H1 (cell line): ENCODE measurements around the gene KCTD3. TPM values are rescaled to one million over a fixed set of nuclear protein-coding genes. Genes with fewer than 3 reads are reported as not detected.

ENCODE experiments used
- CTCF ChIA-PET: fragments of 300-600 bp; sonication (Branson Sonifier 250); formaldehyde crosslinking; loops from one replicate; lab custom pipeline; 2021; ENCODE audit not compliant: partially characterized antibody; lab: Charles Lee
- POLR2A ChIA-PET: fragments of 300-600 bp; sonication (Branson Sonifier 250); formaldehyde crosslinking; loops from one replicate; lab custom pipeline; 2021; ENCODE audit warnings: inconsistent platforms; ENCODE audit not compliant: partially characterized antibody; lab: Charles Lee
- DNase-seq, 2 experiments: peaks; one replicate each; pipeline versions ENCODE4 v3.0.0 to v3.0.0-alpha.2; 2010 to 2022; ENCODE audit warnings: low spot score in 2 of 2, low read depth in 1 of 2, mixed read lengths in 1 of 2
- FAIRE-seq: peaks from 2 replicates; lab custom pipeline; 2011; peaks lifted over from hg19 to GRCh38; lab: Jason Lieb, UNC
- H2AFZ ChIP-seq: 2 replicates; pipeline ENCODE4 v1.8.1; 2012; ENCODE audit warnings: low read length, inconsistent platforms
- H2AK5ac ChIP-seq: 2 replicates; pipeline ENCODE4 v1.6.1; 2013; ENCODE audit warnings: low read depth, low read length
- H2BK120ac ChIP-seq: replicated peaks from 2 replicates; pipeline ENCODE3; 2013; ENCODE audit warnings: low read depth, low read length, inconsistent platforms
- H2BK12ac ChIP-seq: 2 replicates; pipeline ENCODE4 v1.6.1; 2013; ENCODE audit warnings: low read depth, low read length
- H2BK15ac ChIP-seq: 2 replicates; pipeline ENCODE4 v1.6.1; 2013; ENCODE audit warnings: low read length
- H2BK20ac ChIP-seq: 2 replicates; pipeline ENCODE4 v1.6.1; 2013; ENCODE audit warnings: low read length
- H2BK5ac ChIP-seq: 2 replicates; pipeline ENCODE4 v1.6.1; 2013; ENCODE audit warnings: low read depth, low read length
- H3K14ac ChIP-seq: 2 replicates; pipeline ENCODE4 v1.6.1; 2013; ENCODE audit warnings: inconsistent platforms; ENCODE audit not compliant: insufficient read length
- H3K18ac ChIP-seq: 2 replicates; pipeline ENCODE4 v1.6.1; 2013; ENCODE audit warnings: low read length; ENCODE audit errors: extremely low read depth
- H3K23ac ChIP-seq: 2 replicates; pipeline ENCODE4 v1.6.1; 2013; ENCODE audit warnings: inconsistent platforms; ENCODE audit not compliant: insufficient read length
- H3K23me2 ChIP-seq: 2 replicates; pipeline ENCODE4 v1.6.1; 2013; ENCODE audit warnings: low read depth, low read length
- H3K27ac ChIP-seq: 2 replicates; pipeline ENCODE4 v1.6.1; 2011; ENCODE audit warnings: low read depth, low read length, inconsistent platforms
- H3K27me3 ChIP-seq, 4 experiments: replicated peaks in 1 of 4; 1 replicate in 1 of 4; 2 replicates in 3 of 4; pipeline versions ENCODE4 v1.6.1 to v1.8.1; 2011 to 2013; ENCODE audit warnings: low read length in 3 of 4, mild to moderate bottlenecking in 3 of 4, inconsistent platforms in 2 of 4, mixed read lengths in 2 of 4, moderate library complexity in 1 of 4; ENCODE audit not compliant: control insufficient read depth in 3 of 4, insufficient read depth in 3 of 4; ENCODE audit errors: extremely low read depth in 1 of 4
- H3K36me3 ChIP-seq, 4 experiments: 2 replicates each; pipeline versions ENCODE4 v1.6.1 to v1.8.1; 2011 to 2013; ENCODE audit warnings: mild to moderate bottlenecking in 4 of 4, low read length in 3 of 4, moderate library complexity in 2 of 4, control low read depth in 1 of 4, inconsistent platforms in 1 of 4; ENCODE audit not compliant: insufficient read depth in 4 of 4, control insufficient read depth in 2 of 4
- H3K4ac ChIP-seq: replicated peaks from 2 replicates; pipeline ENCODE3; 2013; ENCODE audit warnings: low read length, low read depth, mixed read lengths, inconsistent platforms; ENCODE audit not compliant: insufficient read length
- H3K4me1 ChIP-seq, 4 experiments: replicated peaks in 1 of 4; 1 replicate in 1 of 4; 2 replicates in 3 of 4; pipeline versions ENCODE4 v1.6.1 to v1.8.1; 2011 to 2013; ENCODE audit warnings: low read length in 3 of 4, inconsistent platforms in 2 of 4, mixed read lengths in 1 of 4; ENCODE audit not compliant: insufficient read depth in 4 of 4, control insufficient read depth in 3 of 4
- H3K4me2 ChIP-seq, 2 experiments: 2 replicates each; pipeline versions ENCODE4 v1.6.1 to v1.8.1; 2011 to 2013; ENCODE audit warnings: low read depth in 2 of 2, low read length in 2 of 2, control low read depth in 1 of 2, inconsistent platforms in 1 of 2, mild to moderate bottlenecking in 1 of 2; ENCODE audit not compliant: insufficient read depth in 1 of 2
- H3K4me3 ChIP-seq, 4 experiments: fragments of 200-600, 300-600 bp in 1 of 4; sonication (generic), shearing (Covaris generic), sonication (Bioruptor Twin) in 1 of 4; 2 replicates each; pipeline versions ENCODE4 v1.5.1 to v1.8.1; 2011 to 2016; ENCODE audit warnings: low read length in 4 of 4, low read depth in 3 of 4, control low read depth in 2 of 4, inconsistent platforms in 2 of 4, mild to moderate bottlenecking in 2 of 4, mixed read lengths in 1 of 4, moderate library complexity in 1 of 4; ENCODE audit not compliant: insufficient read depth in 2 of 4; ENCODE audit errors: extremely low read depth in 1 of 4
- H3K56ac ChIP-seq: replicated peaks from 2 replicates; pipeline ENCODE3; 2013; ENCODE audit warnings: low read depth, mild to moderate bottlenecking, mixed read lengths, low read length, inconsistent platforms; ENCODE audit not compliant: insufficient read length
- H3K79me1 ChIP-seq: 2 replicates; pipeline ENCODE4 v1.6.1; 2013; ENCODE audit warnings: low read depth, low read length, control low read depth
- H3K79me2 ChIP-seq, 2 experiments: 2 replicates each; pipeline versions ENCODE4 v1.6.1 to v1.8.1; 2012 to 2013; ENCODE audit warnings: low read length in 2 of 2, mild to moderate bottlenecking in 2 of 2, inconsistent platforms in 1 of 2; ENCODE audit not compliant: insufficient read depth in 2 of 2, control insufficient read depth in 1 of 2
- H3K9ac ChIP-seq, 4 experiments: replicated peaks in 1 of 4; 1 replicate in 1 of 4; 2 replicates in 3 of 4; pipeline versions ENCODE4 v1.6.1 to v1.8.1; 2011 to 2013; ENCODE audit warnings: low read depth in 3 of 4, low read length in 3 of 4, control low read depth in 2 of 4, mild to moderate bottlenecking in 2 of 4, moderate library complexity in 2 of 4, inconsistent platforms in 1 of 4; ENCODE audit errors: extremely low read depth in 1 of 4
- H3K9me3 ChIP-seq, 2 experiments: 2 replicates each; pipeline versions ENCODE4 v1.6.1 to v1.8.1; 2012 to 2013; ENCODE audit warnings: mild to moderate bottlenecking in 2 of 2, moderate library complexity in 2 of 2, control low read depth in 1 of 2, inconsistent platforms in 1 of 2, low read depth in 1 of 2, low read length in 1 of 2, mixed read lengths in 1 of 2; ENCODE audit not compliant: insufficient read depth in 2 of 2
- H4K20me1 ChIP-seq, 2 experiments: replicated peaks in 1 of 2; 2 replicates each; pipeline versions ENCODE3 to v1.8.1; 2011 to 2013; ENCODE audit warnings: inconsistent platforms in 2 of 2, low read length in 2 of 2, mild to moderate bottlenecking in 1 of 2; ENCODE audit not compliant: insufficient read depth in 2 of 2, control insufficient read depth in 1 of 2
- H4K5ac ChIP-seq: 2 replicates; pipeline ENCODE4 v1.6.1; 2013; ENCODE audit warnings: low read length, low read depth, mixed read lengths, inconsistent platforms; ENCODE audit not compliant: insufficient read length
- H4K8ac ChIP-seq: 2 replicates; pipeline ENCODE4 v1.8.0; 2013; ENCODE audit warnings: mild to moderate bottlenecking, moderate library complexity, low read length, inconsistent platforms; ENCODE audit not compliant: insufficient read depth; ENCODE audit errors: extremely low read depth
- H4K91ac ChIP-seq: replicated peaks from 2 replicates; pipeline ENCODE3; 2013; ENCODE audit warnings: low read length, mixed read lengths, inconsistent platforms; ENCODE audit not compliant: insufficient read length
- EGR1 ChIP-seq: IDR thresholded peaks from 2 replicates; pipeline ENCODE4 v1.6.1; 2011; ENCODE audit warnings: low read depth, low read length, borderline replicate concordance
- JUND ChIP-seq: IDR thresholded peaks from 2 replicates; pipeline ENCODE4 v1.6.1; 2011; ENCODE audit warnings: mild to moderate bottlenecking, improper control_type of control experiment, low read length
- PHF8 ChIP-seq: fragments of 200-600 bp; sonication (generic); conservative IDR thresholded peaks from 2 replicates; pipeline ENCODE4 v1.7.1; 2012; ENCODE audit warnings: low read depth, mild to moderate bottlenecking, inconsistent platforms, low read length, moderate library complexity
- RXRA ChIP-seq: IDR thresholded peaks from 2 replicates; pipeline ENCODE4 v1.6.1; 2011; ENCODE audit warnings: low read depth, mild to moderate bottlenecking, low read length, moderate library complexity; ENCODE audit not compliant: insufficient read depth
- SIRT6 ChIP-seq: IDR thresholded peaks from one replicate; pipeline ENCODE4 v1.7.1; 2012; ENCODE audit warnings: low read length, inconsistent platforms
- SIX5 ChIP-seq: IDR thresholded peaks from 2 replicates; pipeline ENCODE4 v1.6.1; 2011; ENCODE audit warnings: mild to moderate bottlenecking, low read depth, low read length
- SP4 ChIP-seq: IDR thresholded peaks from 2 replicates; pipeline ENCODE4 v1.6.1; 2012; ENCODE audit warnings: low read length, inconsistent platforms
- SRF ChIP-seq: IDR thresholded peaks from 2 replicates; pipeline ENCODE4 v1.6.1; 2011; ENCODE audit warnings: mild to moderate bottlenecking, low read depth, low read length, moderate library complexity
- YY1 ChIP-seq: IDR thresholded peaks from 2 replicates; pipeline ENCODE4 v1.6.1; 2011; ENCODE audit warnings: low read depth, mild to moderate bottlenecking, low read length
- ZNF274 ChIP-seq: IDR thresholded peaks from 2 replicates; pipeline ENCODE4 v1.7.0; 2012; ENCODE audit warnings: low read length, borderline replicate concordance; ENCODE audit errors: extremely low read depth
- WGBS, 2 experiments: shearing (Covaris generic) in 1 of 2; methylation state at CpG; one replicate each; pipeline versions ENCODE4 v1.1.6 to v1.1.7; 2013 to 2015; ENCODE audit warnings: low lambda C conversion rate in 2 of 2, mixed read lengths in 2 of 2, inconsistent platforms in 1 of 2, low coverage in 1 of 2, missing lambda C conversion rate in 1 of 2; ENCODE audit not compliant: insufficient replicate concordance in 2 of 2, insufficient coverage in 1 of 2, insufficient read length in 1 of 2; ENCODE audit errors: extremely low coverage in 1 of 2, missing lambda C conversion rate in 1 of 2; 5-methylcytosine and 5-hydroxymethylcytosine counted together
- polyA plus RNA-seq, 7 experiments: library from polyadenylated mRNA; depleted of rRNA in 3 of 7; stranded (reverse) in 5 of 7; unstranded in 2 of 7; fragments of >200 nt in 5 of 7; fragments of 200-250 nt in 2 of 7; gene quantifications; 1 replicate in 5 of 7; 2 replicates in 1 of 7; 4 replicates in 1 of 7; pipeline versions ENCODE4 v1.2.1 to v1.2.3, GENCODE V29; 2011 to 2013; ENCODE audit warnings: missing spikeins in 2 of 7, mixed read lengths in 2 of 7
- total RNA-seq: library from RNA; stranded (reverse); fragmentation: NEBNext Ultra II Directional; extraction: Animal tissue kit (Norgen Biotek cat#: 25700); gene quantifications from 2 replicates; pipeline ENCODE4 v1.2.1, GENCODE V29; 2021

Gene KCTD3
- total and polyA plus RNA-seq, 2 of the 8 experiments (the other 6 are each of a cell fraction or from before 2014, with no cell fraction given) = 43.0 to 55.6 TPM

- Histone ChIP-seq H3K14ac (no peak overlapping the region), H3K36me3 (no peaks in the 10 kb centered on the region), H4K91ac (no peak overlapping the region), H2AK5ac (no peak overlapping the region), H3K79me1 (no peaks in the 10 kb centered on the region), H2BK15ac (no peak overlapping the region), H3K4me3 (no peak overlapping the region), H3K9ac (no peak overlapping the region), H3K79me2 (no peaks in the 10 kb centered on the region), H3K4me1 (no peaks in the 10 kb centered on the region), H2BK120ac (no peak overlapping the region), H3K4ac (no peak overlapping the region), H4K8ac (no peak overlapping the region), H3K9me3 (peaks cover 6 to 7% of the 10 kb centered on the region in 2 experiments; a peak in 3 of 4 replicates), H4K5ac (no peak overlapping the region), H4K20me1 (no peaks in the 10 kb centered on the region), H2BK5ac (no peak overlapping the region), H3K4me2 (no peak overlapping the region), H3K18ac (no peak overlapping the region), H2BK20ac (no peak overlapping the region), H2AFZ (no peak overlapping the region), H2BK12ac (no peak overlapping the region), H3K27ac (no peak overlapping the region), H3K56ac (no peak overlapping the region), H3K23ac (no peak overlapping the region), H3K27me3 (no peaks in the 10 kb centered on the region), H3K23me2 (no peaks in the 10 kb centered on the region)
- POLR2A ChIA-PET = no interaction called here
- DNase-seq (no peak), FAIRE-seq (no peak)
- TF ChIP-seq SIX5 = no peak
- TF ChIP-seq SIRT6 = no peak
- TF ChIP-seq RXRA = no peak
- TF ChIP-seq JUND = no peak
- TF ChIP-seq SRF = no peak
- TF ChIP-seq SP4 = no peak
- no peak for TF ChIP-seq YY1
- TF ChIP-seq EGR1 = no peak
- no peak for TF ChIP-seq PHF8
- no peak for TF ChIP-seq ZNF274
- 90% methylated on average over 1 of the region's 1 CpG; no CpG with 5 or more reads in 1 of the 2 experiments for WGBS, 2 experiments
- CTCF ChIA-PET = no interaction called here
Observed at GRCh38 chr1:215547011-215547410, 20.1 kb upstream of the KCTD3 start.
